SK-N-MC (cell line): ENCODE results near the gene TNFSF9.

Source experiments
- EZH2 ChIP-seq: fragments of 200-600 bp; sonication (generic); IDR thresholded peaks from one replicate; pipeline ENCODE4 v1.6.1; 2017; ENCODE audit warnings: antibody characterized with exemption
- FOXP2 ChIP-seq: optimal IDR thresholded peaks from 2 replicates; pipeline ENCODE3; 2011; ENCODE audit warnings: mild to moderate bottlenecking, moderate library complexity; ENCODE audit not compliant: insufficient read depth; ENCODE audit errors: extremely low read length, control extremely low read depth
- POLR2AphosphoS5 ChIP-seq: IDR thresholded peaks from 2 replicates; pipeline ENCODE4 v1.6.1; 2012; ENCODE audit warnings: mild to moderate bottlenecking, low read depth, low read length, borderline replicate concordance

DNA sequence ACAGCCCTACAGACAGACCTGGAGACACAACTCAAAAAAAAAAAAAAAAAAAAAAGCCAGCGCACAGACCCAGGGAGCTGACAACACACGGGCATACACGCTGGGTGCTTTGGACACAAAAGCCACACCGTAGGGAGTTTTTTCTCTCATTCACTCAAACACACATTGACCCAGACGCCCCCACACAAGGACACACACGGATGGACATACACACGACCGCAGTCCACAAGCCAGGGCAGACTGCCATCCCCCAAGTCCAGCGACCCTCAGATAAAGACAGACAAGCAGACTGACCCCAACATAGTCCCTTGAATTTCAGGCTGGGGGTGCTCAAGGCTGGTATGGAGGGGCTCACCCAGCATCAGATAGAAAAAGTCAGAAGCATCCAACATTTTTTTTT, 16.7 kb upstream of the TNFSF9 start:
- no peak for TF ChIP-seq POLR2AphosphoS5
- no peak for TF ChIP-seq EZH2
- TF ChIP-seq FOXP2 = no peak
